Measurements from ENCODE around the gene ANKRD16. TPM values are rescaled to one million over a fixed set of nuclear protein-coding genes. Genes with fewer than 3 reads are reported as not detected.

The ANKRD16 gene
- total RNA-seq, 4 donors from 2014 or later = 3.3 to 8.9 (median 5.9) TPM

- no peaks in the 10 kb centered on the region for H3K27me3 ChIP-seq
- peak; percentile 72 for ATAC-seq
These were observed 16.3 kb upstream of the ANKRD16 start for GRCh38 chr10:5905854-5906507.

GRCh38 chr10:5904227-5904626, 14.5 kb upstream of the ANKRD16 start:
- Histone ChIP-seq H3K27ac (no peak overlapping the region), H3K27me3 (no peaks in the 10 kb centered on the region), H3K36me3 (peaks cover 0 to 38% of the 10 kb centered on the region in 2 donors), H3K4me1 (peaks cover 0 to 14% (median 0%) of the 10 kb centered on the region in 3 donors), H3K4me3 (no peak overlapping the region), H3K9me3 (no peaks in the 10 kb centered on the region)
- TF ChIP-seq EP300 (IDR thresholded peaks at IDR 0.05) (no peak), POLR2A (IDR thresholded peaks at IDR 0.05) (no peak), CTCF (IDR thresholded peaks at IDR 0.05) (no peak), POLR2AphosphoS5 (IDR thresholded peaks at IDR 0.05) (no peak)
- 63 to 100% methylated on average over 3 of the region's 4 CpGs for WGBS, 2 donors (ENCODE audit: low coverage in 1 of 2)
- no peak for ATAC-seq

More at GRCh38 chr10:5905854-5906507, 16.3 kb upstream of the ANKRD16 start:
- Histone ChIP-seq H3K9me3 (no peaks in the 10 kb centered on the region), H3K4me1 (peaks cover 0 to 20% (median 0%) of the 10 kb centered on the region in 3 donors), H3K4me3 (no peak overlapping the region), H3K36me3 (peaks cover 0 to 56% of the 10 kb centered on the region in 2 donors), H3K27ac (peak overlapping the region in 2 of 4 donors; percentile 6 to 57)
- WGBS, 2 donors (ENCODE audit: low coverage in 1 of 2) = 40 to 63% methylated on average over 1 to 5 of the region's 13 CpGs
- TF ChIP-seq POLR2AphosphoS5 (IDR thresholded peaks at IDR 0.05) = no peak
- no peak for TF ChIP-seq POLR2A (IDR thresholded peaks at IDR 0.05)
- no peak for TF ChIP-seq CTCF (IDR thresholded peaks at IDR 0.05)
- TF ChIP-seq EP300 (IDR thresholded peaks at IDR 0.05) = no peak

GRCh38 chr10:5903563-5903962, 13.9 kb upstream of the ANKRD16 start:
- Histone ChIP-seq H3K27me3 (no peaks in the 10 kb centered on the region), H3K27ac (no peak overlapping the region), H3K4me3 (no peak overlapping the region), H3K4me1 (peaks cover 0 to 14% (median 0%) of the 10 kb centered on the region in 3 donors), H3K36me3 (peaks cover 0 to 36% of the 10 kb centered on the region in 2 donors), H3K9me3 (no peaks in the 10 kb centered on the region)
- TF ChIP-seq POLR2A (IDR thresholded peaks at IDR 0.05) (no peak), CTCF (IDR thresholded peaks at IDR 0.05) (no peak), POLR2AphosphoS5 (IDR thresholded peaks at IDR 0.05) (no peak), EP300 (IDR thresholded peaks at IDR 0.05) (no peak)
- WGBS, 2 donors (ENCODE audit: low coverage in 1 of 2) = 98% methylated on average over 6 of the region's 6 CpGs; no CpG with 5 or more reads in 1 of the 2 donors
- no peak for ATAC-seq

DNA sequence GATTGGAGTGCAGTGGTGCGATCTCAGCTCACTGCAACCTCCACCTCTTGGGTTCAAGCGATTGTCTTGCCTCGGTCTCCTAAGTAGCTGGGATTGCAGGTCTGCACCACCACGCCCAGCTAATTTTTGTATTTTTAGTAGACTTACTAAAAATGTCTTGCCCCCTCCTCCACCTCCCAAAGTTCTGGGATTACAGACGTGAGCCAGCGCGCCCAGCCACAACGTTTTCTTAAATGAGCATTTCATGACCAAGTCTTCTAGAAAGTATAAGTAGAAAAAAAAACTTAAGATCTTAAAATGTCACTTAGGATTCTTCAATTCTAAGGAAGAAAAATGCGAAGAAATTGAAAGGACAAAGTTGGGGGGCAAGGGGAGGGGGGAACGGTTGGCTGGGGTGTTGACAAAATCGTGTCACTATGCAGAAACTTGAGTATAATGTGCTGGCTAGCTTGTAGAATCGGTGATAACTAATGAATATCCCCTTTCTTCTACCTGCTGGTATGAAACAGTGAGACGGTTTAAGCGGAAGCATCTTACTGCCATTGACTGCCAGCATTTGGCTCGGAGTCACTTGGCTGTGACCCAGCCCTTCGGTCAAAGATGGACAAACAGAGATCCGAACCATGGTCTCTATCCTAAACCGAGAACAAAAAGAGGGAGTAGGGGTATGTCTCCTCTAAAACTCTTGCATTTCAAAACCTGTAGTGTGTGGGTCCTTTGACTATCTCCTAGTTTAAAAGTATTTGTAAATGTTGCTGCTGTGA, 13.0 kb upstream of the ANKRD16 start:
- H3K27ac ChIP-seq = no peak overlapping the region
- peaks cover 0 to 6% (median 0%) of the 10 kb centered on the region in 3 donors for H3K9me3 ChIP-seq
- TF ChIP-seq POLR2A (IDR thresholded peaks at IDR 0.05) = no peak
- TF ChIP-seq EP300 (IDR thresholded peaks at IDR 0.05) = no peak
- no peak for TF ChIP-seq POLR2AphosphoS5 (IDR thresholded peaks at IDR 0.05)
- TF ChIP-seq CTCF (IDR thresholded peaks at IDR 0.05) = no peak
- H3K4me3 ChIP-seq = no peak overlapping the region
- peaks cover 0 to 35% of the 10 kb centered on the region in 2 donors for H3K36me3 ChIP-seq
- no peak for ATAC-seq
- peaks cover 0 to 14% (median 0%) of the 10 kb centered on the region in 3 donors for H3K4me1 ChIP-seq
- no peaks in the 10 kb centered on the region for H3K27me3 ChIP-seq
- WGBS, 2 donors (ENCODE audit: low coverage in 1 of 2) = 78 to 96% methylated on average over 4 to 15 of the region's 18 CpGs
